Globus pallidus (tissue), 1 donor: ENCODE data around the gene SRGAP2B.
"Not testable (repeated sequence)": the region's sequence is repeated elsewhere in the genome, so short reads cannot be mapped to it uniquely, and the experiment has no call there.

Experiments used
- DNase-seq: peaks from one replicate; pipeline ENCODE4 v3.0.0-alpha.2; 2015; ENCODE audit warnings: low spot score

Gene SRGAP2B

DNA sequence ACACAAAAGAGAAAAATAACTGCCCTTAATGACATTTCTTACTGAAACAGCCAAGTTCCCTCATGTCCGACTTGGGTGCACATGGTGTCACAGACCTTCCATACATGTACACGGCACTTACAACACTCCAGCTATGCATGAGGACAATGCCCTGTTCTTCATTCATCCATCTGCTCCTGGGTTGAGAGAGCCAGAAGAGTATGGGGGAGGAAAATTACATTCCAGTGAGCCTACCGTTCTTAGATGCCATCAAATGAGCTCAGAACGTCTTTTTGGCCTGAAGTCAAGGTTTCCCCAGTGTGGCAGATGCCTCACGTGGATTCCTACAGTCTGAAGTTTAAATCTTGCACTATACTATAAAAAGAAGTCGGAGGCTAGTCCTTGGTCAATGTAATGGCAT is 194.3 kb downstream of the SRGAP2B start:
- not testable (repeated sequence) for DNase-seq

GRCh38 chr1:144894454-144895201 is 200.5 kb downstream of the SRGAP2B start:
- DNase-seq: not testable (repeated sequence)

GRCh38 chr1:144893710-144894438 is 201.3 kb downstream of the SRGAP2B start:
- not testable (repeated sequence) for DNase-seq

GRCh38 chr1:144893062-144893461 is 202.1 kb downstream of the SRGAP2B start:
- DNase-seq: not testable (repeated sequence)

GRCh38 chr1:144889450-144890115 is 205.5 kb downstream of the SRGAP2B start:
- DNase-seq: not testable (repeated sequence)

- DNase-seq: not testable (repeated sequence)
Observed at GRCh38 chr1:144883022-144883421, 212.1 kb downstream of the SRGAP2B start.

- DNase-seq: not testable (repeated sequence)
Observed at GRCh38 chr1:144882343-144882742, 212.8 kb downstream of the SRGAP2B start.

DNA sequence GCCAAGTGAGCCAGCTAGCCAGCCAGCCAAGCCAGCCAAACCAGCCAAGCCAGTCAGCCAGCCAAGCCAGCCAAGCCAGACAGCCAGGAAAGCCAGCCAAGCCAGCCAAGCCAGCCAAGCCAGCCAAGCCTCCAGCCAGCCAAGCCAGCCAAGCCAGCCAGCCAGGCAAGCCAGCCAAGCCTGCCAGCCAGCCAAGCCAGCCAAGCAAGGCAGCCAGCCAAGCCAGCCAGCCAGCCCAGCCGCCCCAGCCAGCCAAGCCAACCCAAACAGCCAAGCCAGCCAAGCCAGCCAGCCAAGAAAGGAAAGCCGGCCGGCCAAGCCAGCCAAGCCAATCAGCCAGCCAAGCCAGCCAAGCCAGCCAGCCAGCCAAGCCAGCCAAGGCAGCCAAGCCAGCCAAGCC is 236.5 kb downstream of the SRGAP2B start:
- DNase-seq: not testable (repeated sequence)
